Pancreas (tissue), 10 donors: Measurements from ENCODE around the gene RNU1-2. TPM values are rescaled to one million over a fixed set of nuclear protein-coding genes. Genes with fewer than 3 reads are reported as not detected.
"Not testable (repeated sequence)": the region's sequence is repeated elsewhere in the genome, so short reads cannot be mapped to it uniquely, and the experiment has no call there.

Experiments
- ATAC-seq, 4 donors: fragments of 200-7000 bp; cut with Tn5 transposase; one replicate each; pipeline versions ENCODE4 v1.8.0 to v1.9.1; 2020; ENCODE audit warnings: mild to moderate bottlenecking in 4 of 4, moderate library complexity in 4 of 4
- DNase-seq, 6 donors: peaks; one replicate each; pipeline ENCODE4 v3.0.0-alpha.2; 2020
- FAIRE-seq: peaks from 2 replicates; lab custom pipeline; 2012; peaks lifted over from hg19 to GRCh38; lab: Jason Lieb, UNC
- H3K27ac ChIP-seq, 4 donors: fragments of 200-600 bp; sonication (generic); 1 replicate in 3 of 4; 2 replicates in 1 of 4; pipeline versions ENCODE4 v1.5.0 to v1.8.0; 2020
- H3K27me3 ChIP-seq, 4 donors: fragments of 200-600 bp; one replicate each; pipeline ENCODE4 v1.8.0; 2021
- H3K36me3 ChIP-seq, 3 donors: fragments of 200-600 bp; sonication (generic) in 1 of 3; one replicate each; pipeline versions ENCODE4 v1.5.0 to v1.8.0; 2020 to 2021
- H3K4me1 ChIP-seq, 3 donors: fragments of 200-600 bp; one replicate each; pipeline ENCODE4 v1.8.0; 2021
- H3K4me3 ChIP-seq, 4 donors: fragments of 200-600 bp; sonication (generic) in 2 of 4; one replicate each; pipeline versions ENCODE4 v1.5.0 to v1.8.0; 2020 to 2021
- H3K9me3 ChIP-seq, 4 donors: fragments of 200-600 bp; one replicate each; pipeline ENCODE4 v1.8.0; 2021
- WGBS, 2 donors: extraction: QIAGEN DNeasy Blood & Tissue Kit; methylation state at CpG; one replicate each; pipeline ENCODE4 v1.1.7; 2013; 5-methylcytosine and 5-hydroxymethylcytosine counted together
- intact Hi-C, 3 donors: fragments of 100-400 bp; cut with DNase I; formaldehyde crosslinking; loops; one replicate each; pipeline versions ENCODE4 v1.11.1 to v1.14.2; 2022
- polyA plus RNA-seq, 2 donors: library from polyadenylated mRNA; stranded (reverse); fragments of 200-250 nt; gene quantifications; one replicate each; pipeline ENCODE4 v1.2.3, GENCODE V29; 2013
- total RNA-seq, 6 donors: library from RNA; stranded (reverse); fragmentation: NEBNext Ultra II Directional in 4 of 6; extraction: Animal tissue kit (Norgen Biotek cat#: 25700) in 4 of 6; gene quantifications; one replicate each; pipeline versions ENCODE4 v1.2.1 to v1.2.4, GENCODE V29; 2021 to 2023
- TF ChIP-seq, protein P1 (sequence below), 4 donors: fragments of 200-600 bp; sonication (generic) in 3 of 4; IDR thresholded peaks; one replicate each; pipeline versions ENCODE4 v1.5.0 to v1.8.0; 2021; ENCODE audit warnings: antibody characterized with exemption in 4 of 4
- donor health status: healthy with polysubstance abuse.
- donor health status: DM: no; HTN: no; CAD: no; lungs with moderate emphysema.
- donor health status: DM: no; HTN: no; CAD: no.
- donor health status: control.
- donor health status: control.
- donor health status: Bipolar disorder and iron deficiency.
- donor health status: DM: yes; HTN: yes; CAD: no.
- donor health status: DM: no; HTN: no; CAD: no.
- donor health status: DM: no; HTN: no; CAD: no.
- donor health status: DM: yes; HTN: yes; CAD: no.

RNU1-2 gene
- total and polyA plus RNA-seq, 8 donors: 687 to 5,169 (median 2,340) TPM; not detected in 2

- 77 to 86% methylated on average over 15 of the region's 15 CpGs for WGBS, 2 donors
- DNase-seq (peak in 2 of 6 donors; percentile 18 to 27), ATAC-seq (no peak), FAIRE-seq (no peak)
- peaks cover 0 to 8% (median 0%) of the 10 kb centered on the region in 3 donors for H3K4me1 ChIP-seq
- no peak overlapping the region for H3K27ac ChIP-seq
- intact Hi-C loops: no loop called here
- no peaks in the 10 kb centered on the region for H3K36me3 ChIP-seq
- H3K9me3 ChIP-seq: no peaks in the 10 kb centered on the region
- no peaks in the 10 kb centered on the region for H3K27me3 ChIP-seq
- no peak overlapping the region for H3K4me3 ChIP-seq
- TF ChIP-seq, protein P1, sequence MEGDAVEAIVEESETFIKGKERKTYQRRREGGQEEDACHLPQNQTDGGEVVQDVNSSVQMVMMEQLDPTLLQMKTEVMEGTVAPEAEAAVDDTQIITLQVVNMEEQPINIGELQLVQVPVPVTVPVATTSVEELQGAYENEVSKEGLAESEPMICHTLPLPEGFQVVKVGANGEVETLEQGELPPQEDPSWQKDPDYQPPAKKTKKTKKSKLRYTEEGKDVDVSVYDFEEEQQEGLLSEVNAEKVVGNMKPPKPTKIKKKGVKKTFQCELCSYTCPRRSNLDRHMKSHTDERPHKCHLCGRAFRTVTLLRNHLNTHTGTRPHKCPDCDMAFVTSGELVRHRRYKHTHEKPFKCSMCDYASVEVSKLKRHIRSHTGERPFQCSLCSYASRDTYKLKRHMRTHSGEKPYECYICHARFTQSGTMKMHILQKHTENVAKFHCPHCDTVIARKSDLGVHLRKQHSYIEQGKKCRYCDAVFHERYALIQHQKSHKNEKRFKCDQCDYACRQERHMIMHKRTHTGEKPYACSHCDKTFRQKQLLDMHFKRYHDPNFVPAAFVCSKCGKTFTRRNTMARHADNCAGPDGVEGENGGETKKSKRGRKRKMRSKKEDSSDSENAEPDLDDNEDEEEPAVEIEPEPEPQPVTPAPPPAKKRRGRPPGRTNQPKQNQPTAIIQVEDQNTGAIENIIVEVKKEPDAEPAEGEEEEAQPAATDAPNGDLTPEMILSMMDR (IDR thresholded peaks at IDR 0.05): no peak
Observed at GRCh38 chr1:16907870-16908758, 12.3 kb downstream of the RNU1-2 start.

DNA sequence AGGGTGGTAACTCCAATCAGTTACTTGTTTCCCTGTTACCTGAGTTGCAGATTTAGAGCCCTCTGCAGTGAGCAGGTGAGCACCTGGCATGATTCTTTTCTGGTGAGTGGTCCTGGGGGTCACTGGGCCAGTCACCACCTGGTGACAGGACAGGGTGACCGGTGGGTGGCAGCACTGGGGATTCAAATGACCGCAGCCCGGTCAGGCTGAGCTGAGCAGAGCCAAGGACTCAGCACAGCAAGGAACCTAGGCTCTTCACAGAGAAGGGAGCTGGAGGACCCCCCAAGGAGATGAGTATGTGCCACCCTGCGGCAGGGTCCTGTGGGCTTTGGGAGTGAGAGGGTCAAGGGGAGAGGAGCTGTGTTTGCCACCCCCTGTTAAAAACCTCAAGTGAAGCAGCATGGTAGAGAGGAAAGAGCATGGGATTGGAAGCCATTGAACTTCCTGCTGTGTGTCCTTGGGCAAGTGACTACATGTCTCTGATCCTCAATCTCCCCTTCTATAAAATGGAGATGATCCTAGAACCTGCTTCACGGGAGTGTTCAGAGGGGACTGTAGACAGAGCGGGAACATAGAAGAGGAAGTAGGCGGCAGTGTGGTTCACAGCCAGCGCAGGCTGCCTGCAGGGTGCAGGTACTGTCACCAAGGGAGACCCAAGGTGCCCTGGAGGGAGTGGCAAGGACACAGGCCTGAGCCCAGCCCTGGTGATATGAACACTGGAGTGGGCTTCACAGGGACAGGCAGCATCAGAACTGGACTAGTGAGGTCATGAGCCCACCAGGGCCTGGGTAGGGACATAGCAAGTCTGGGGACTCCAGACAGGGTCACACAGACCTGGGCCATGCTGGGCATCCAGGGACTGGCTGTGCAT is 16.3 kb downstream of the RNU1-2 start:
- H3K4me3 ChIP-seq, H3K36me3 ChIP-seq, H3K9me3 ChIP-seq, H3K27ac ChIP-seq, intact Hi-C loops, H3K27me3 ChIP-seq, H3K4me1 ChIP-seq, FAIRE-seq, ATAC-seq: not testable (repeated sequence)
- DNase-seq: peak in 2 of 6 donors; percentile 50 to 67
- WGBS, 2 donors: 79 to 84% methylated on average over 8 of the region's 8 CpGs

DNA sequence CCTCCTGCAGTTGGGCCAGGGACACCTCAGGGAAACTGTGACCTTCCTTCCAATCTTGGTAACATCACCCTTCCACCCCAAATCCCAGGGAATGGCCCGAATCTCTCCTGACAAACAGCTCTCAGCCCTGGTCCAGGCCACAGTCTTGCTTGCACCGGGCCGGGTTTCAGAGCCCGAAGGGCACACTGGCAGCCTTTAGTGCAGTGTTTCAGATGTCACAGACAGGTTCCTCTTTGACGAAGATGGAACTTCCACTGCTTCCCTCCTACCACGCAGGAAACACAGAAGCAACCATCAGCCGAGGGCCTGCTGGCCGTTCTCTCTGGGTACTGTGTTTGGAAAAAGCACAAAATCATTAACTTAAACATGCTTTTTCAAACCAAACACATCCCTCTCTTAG is 17.0 kb downstream of the RNU1-2 start:
- H3K36me3 ChIP-seq, FAIRE-seq, intact Hi-C loops, H3K4me1 ChIP-seq, H3K9me3 ChIP-seq, H3K4me3 ChIP-seq, H3K27me3 ChIP-seq, H3K27ac ChIP-seq, ATAC-seq: not testable (repeated sequence)
- WGBS, 2 donors: 74 to 87% methylated on average over 8 of the region's 8 CpGs
- DNase-seq: peak in 2 of 6 donors; percentile 39 to 55

DNA sequence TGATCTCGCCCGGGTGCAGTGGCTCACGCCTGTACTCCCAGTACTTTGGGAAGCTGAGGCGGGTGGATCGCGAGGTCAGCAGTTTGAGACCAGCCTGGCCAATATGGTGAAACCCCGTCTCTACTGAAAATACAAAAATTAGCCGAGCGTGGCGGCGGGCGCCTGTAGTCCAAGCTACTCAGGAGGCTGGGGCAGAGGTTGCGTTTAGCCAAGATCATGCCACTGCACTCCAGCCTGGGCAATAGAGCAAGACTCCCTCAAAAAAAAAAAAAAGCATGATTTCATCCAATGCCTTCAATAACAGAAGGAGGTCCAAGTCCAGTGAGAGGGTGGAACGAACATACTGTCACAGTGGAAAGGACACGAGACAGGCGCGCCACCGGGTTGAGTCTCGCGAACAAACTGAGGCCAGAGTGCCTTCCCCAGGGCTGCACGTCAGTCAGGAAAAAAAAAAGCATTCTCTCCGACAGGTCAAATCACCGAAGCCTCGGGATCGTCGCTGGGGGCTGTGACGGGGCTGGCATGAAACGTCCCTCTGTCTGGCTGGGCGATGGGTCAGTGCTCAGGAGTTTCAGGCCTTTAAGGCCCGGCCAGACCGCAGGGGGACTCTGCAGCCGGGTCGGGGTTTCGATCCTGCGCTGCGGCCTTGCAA is 17.5 kb downstream of the RNU1-2 start:
- Histone ChIP-seq H3K4me3 (peak overlapping the region in 3 of 4 donors; percentile 43 to 99 (median 95)), H3K36me3 (no peaks in the 10 kb centered on the region), H3K27ac (peak overlapping the region in 3 of 4 donors; percentile 1 to 41 (median 39)), H3K27me3 (no peaks in the 10 kb centered on the region), H3K4me1 (peaks cover 0 to 3% (median 0%) of the 10 kb centered on the region in 3 donors), H3K9me3 (no peaks in the 10 kb centered on the region)
- WGBS, 2 donors: 46 to 49% methylated on average over 36 of the region's 36 CpGs
- ATAC-seq: peak in 1 of 4 donors; percentile 2
- DNase-seq: peak in 3 of 6 donors; percentile 54 to 78 (median 61)
- no peak for FAIRE-seq
- intact Hi-C loops: no loop called here
- TF ChIP-seq, protein P1 (IDR thresholded peaks at IDR 0.05): no peak

- intact Hi-C loops: no loop called here
- Histone ChIP-seq H3K27ac (peak overlapping the region; percentile 67 to 74 (median 72)), H3K9me3 (no peaks in the 10 kb centered on the region), H3K4me1 (peaks cover 0 to 3% (median 0%) of the 10 kb centered on the region in 3 donors), H3K36me3 (no peaks in the 10 kb centered on the region), H3K4me3 (peak overlapping the region; percentile 69 to 99 (median 96)), H3K27me3 (no peaks in the 10 kb centered on the region)
- WGBS, 2 donors: 0% methylated on average over 94 to 109 of the region's 109 CpGs
- ATAC-seq (peak; percentile 90 to 94 (median 92)), FAIRE-seq (no peak), DNase-seq (peak; percentile 90 to 100 (median 96))
- TF ChIP-seq, protein P1 (IDR thresholded peaks at IDR 0.05): no peak
Observed at GRCh38 chr1:16913833-16914662, 18.3 kb downstream of the RNU1-2 start.

DNA sequence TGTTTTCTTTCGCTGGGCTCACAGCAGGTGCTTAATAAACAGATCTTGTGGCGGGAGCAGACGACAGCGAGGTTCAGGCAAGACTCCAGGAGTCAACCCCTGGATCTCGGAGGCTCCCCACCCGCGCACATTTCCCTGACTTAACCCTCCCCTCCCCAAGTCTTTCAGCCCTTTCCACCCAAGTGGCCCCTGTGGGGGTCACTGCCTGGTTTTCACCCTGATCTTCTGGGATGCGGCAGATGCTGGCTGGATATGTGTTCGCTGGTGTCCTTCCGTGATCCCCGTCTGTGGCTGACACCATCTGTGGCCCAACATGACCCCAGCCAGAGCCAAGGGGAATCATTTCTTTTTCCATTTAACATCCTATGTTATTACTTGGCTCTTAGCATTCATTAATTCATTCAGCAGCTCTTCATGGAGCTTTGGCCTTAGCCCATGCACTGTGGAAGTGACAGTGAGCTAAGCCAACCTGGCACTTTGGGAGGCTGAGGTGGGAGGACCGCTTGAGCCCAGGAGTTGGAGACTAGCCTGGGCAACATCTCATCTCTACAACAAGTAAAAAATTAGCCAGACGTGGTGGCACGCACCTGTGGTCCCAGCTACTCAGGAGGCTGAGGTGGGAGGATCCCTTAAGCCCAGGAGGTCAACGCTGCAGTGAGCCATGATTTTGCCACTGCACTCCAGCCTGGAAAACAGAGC is 19.3 kb downstream of the RNU1-2 start:
- H3K4me1 ChIP-seq, FAIRE-seq, ATAC-seq, H3K36me3 ChIP-seq, H3K9me3 ChIP-seq, intact Hi-C loops, H3K27me3 ChIP-seq: not testable (repeated sequence)
- 42 to 47% methylated on average over 15 of the region's 15 CpGs for WGBS, 2 donors
- Histone ChIP-seq H3K27ac (peak overlapping the region in 1 of 4 donors; percentile 33), H3K4me3 (peak overlapping the region in 3 of 4 donors; percentile 95 to 99 (median 98))
- DNase-seq: peak in 3 of 6 donors; percentile 45 to 54 (median 49)
